GM12865 (cell line): Measurements from ENCODE around the gene C5AR2.

Experiments used
- DNase-seq: peaks from one replicate; pipeline ENCODE4 v3.0.0; 2010; ENCODE audit warnings: low read depth
- H3K4me3 ChIP-seq: 2 replicates; pipeline ENCODE4 v1.5.1; 2011; ENCODE audit warnings: mild to moderate bottlenecking, low read depth, low read length, control low read depth
- CTCF ChIP-seq: IDR thresholded peaks from 2 replicates; pipeline ENCODE4 v1.5.1; 2011; ENCODE audit warnings: low read length, control low read depth, low read depth, inconsistent platforms; ENCODE audit not compliant: insufficient read depth; ENCODE audit errors: missing control alignments

The C5AR2 gene

GRCh38 chr19:47351548-47351947 lies 19.6 kb downstream of the C5AR2 start:
- no peak for TF ChIP-seq CTCF
- DNase-seq: peak; percentile 45
- no peak overlapping the region for H3K4me3 ChIP-seq

- H3K4me3 ChIP-seq: no peak overlapping the region
- TF ChIP-seq CTCF: no peak
- DNase-seq: no peak
Observed at GRCh38 chr19:47352095-47352494, 20.1 kb downstream of the C5AR2 start.

GRCh38 chr19:47353307-47353712 lies 21.3 kb downstream of the C5AR2 start:
- TF ChIP-seq CTCF: no peak
- no peak for DNase-seq

GRCh38 chr19:47356900-47357299 lies 24.9 kb downstream of the C5AR2 start:
- TF ChIP-seq CTCF: no peak
- no peak overlapping the region for H3K4me3 ChIP-seq
- DNase-seq: no peak

More at GRCh38 chr19:47353307-47353712, 21.3 kb downstream of the C5AR2 start:
- H3K4me3 ChIP-seq: no peak overlapping the region

GRCh38 chr19:47357788-47358680 lies 26.1 kb downstream of the C5AR2 start:
- H3K4me3 ChIP-seq: no peak overlapping the region
- TF ChIP-seq CTCF: no peak
- peak; percentile 26 for DNase-seq

GRCh38 chr19:47358936-47359335 lies 27.0 kb downstream of the C5AR2 start:
- TF ChIP-seq CTCF: no peak
- no peak for DNase-seq
- H3K4me3 ChIP-seq: no peak overlapping the region

- no peak for DNase-seq
- no peak overlapping the region for H3K4me3 ChIP-seq
- TF ChIP-seq CTCF: no peak
Observed at GRCh38 chr19:47362321-47362720, 30.3 kb downstream of the C5AR2 start.
